Tibial nerve (tissue), 4 donors: Measurements from ENCODE around the gene DPYSL4. TPM values are rescaled to one million over a fixed set of nuclear protein-coding genes. Genes with fewer than 3 reads are reported as not detected.

Experiments
- DNase-seq, 2 donors: peaks; one replicate each; pipeline ENCODE4 v3.0.0-alpha.2; 2019; ENCODE audit warnings: low spot score in 2 of 2
- H3K27ac ChIP-seq, 4 donors: fragments of 200-600 bp; sonication (generic) in 3 of 4; one replicate each; pipeline ENCODE4 v1.5.1; 2017 to 2019; ENCODE audit warnings: mild to moderate bottlenecking in 1 of 4
- H3K27me3 ChIP-seq, 2 donors: fragments of 200-600 bp; sonication (generic) in 1 of 2; one replicate each; pipeline versions ENCODE4 v1.5.1 to v1.6.0; 2017 to 2019
- H3K36me3 ChIP-seq, 3 donors: fragments of 200-600 bp; sonication (generic); one replicate each; pipeline ENCODE4 v1.5.1; 2018 to 2019
- H3K4me1 ChIP-seq, 4 donors: fragments of 200-600 bp; sonication (generic) in 3 of 4; one replicate each; pipeline ENCODE4 v1.5.1; 2017 to 2019
- H3K4me3 ChIP-seq, 4 donors: fragments of 200-600 bp; sonication (generic) in 3 of 4; one replicate each; pipeline ENCODE4 v1.5.1; 2017 to 2019; ENCODE audit warnings: mild to moderate bottlenecking in 1 of 4, moderate library complexity in 1 of 4
- H3K9me3 ChIP-seq, 4 donors: fragments of 200-600 bp; sonication (generic) in 3 of 4; one replicate each; pipeline ENCODE4 v1.5.1; 2017 to 2019
- CTCF ChIP-seq, 5 experiments: fragments of 200-600 bp in 3 of 5; fragments of 450-650 bp in 2 of 5; sonication (generic) in 3 of 5; IDR thresholded peaks; one replicate each; pipeline ENCODE4 v1.5.1; 2016 to 2019; ENCODE audit warnings: antibody characterized with exemption in 5 of 5, mild to moderate bottlenecking in 3 of 5, moderate library complexity in 2 of 5
- EP300 ChIP-seq, 2 donors: sonication (generic); formaldehyde crosslinking; IDR thresholded peaks; one replicate each; pipeline ENCODE4 v1.6.1; 2017; ENCODE audit warnings: antibody characterized with exemption in 2 of 2, mild to moderate bottlenecking in 1 of 2
- POLR2A ChIP-seq, 2 donors: fragments of 450-650 bp; IDR thresholded peaks; one replicate each; pipeline ENCODE4 v1.6.1; 2017; ENCODE audit warnings: antibody characterized with exemption in 2 of 2, mild to moderate bottlenecking in 2 of 2, moderate library complexity in 2 of 2
- WGBS, 2 donors: methylation state at CpG; one replicate each; pipeline ENCODE4 v1.1.5; 2018; 5-methylcytosine and 5-hydroxymethylcytosine counted together
- total RNA-seq, 4 donors: library from RNA; depleted of rRNA; stranded (reverse); fragments of >200 nt; gene quantifications; one replicate each; pipeline ENCODE4 v1.1.0, GENCODE V29; 2016

The DPYSL4 gene
- total RNA-seq, 4 donors from 2014 or later, result 0.21 to 3.1 (median 1.4) TPM

- Histone ChIP-seq H3K27ac (no peak overlapping the region), H3K36me3 (no peaks in the 10 kb centered on the region), H3K4me1 (no peaks in the 10 kb centered on the region), H3K27me3 (no peaks in the 10 kb centered on the region), H3K9me3 (no peaks in the 10 kb centered on the region), H3K4me3 (no peak overlapping the region)
- 86 to 92% methylated on average over 29 to 35 of the region's 35 CpGs for WGBS, 2 donors
- no peak for TF ChIP-seq POLR2A (IDR thresholded peaks at IDR 0.05)
- no peak for TF ChIP-seq EP300 (IDR thresholded peaks at IDR 0.05)
- TF ChIP-seq CTCF (IDR thresholded peaks at IDR 0.05), result no peak
- DNase-seq, result no peak
Measured at GRCh38 chr10:132201111-132201969, 14.6 kb downstream of the DPYSL4 start.

- H3K27me3 ChIP-seq, result no peaks in the 10 kb centered on the region
- WGBS, 2 donors, result 86 to 88% methylated on average over 26 to 47 of the region's 48 CpGs
- TF ChIP-seq CTCF (IDR thresholded peaks at IDR 0.05) (no peak), EP300 (IDR thresholded peaks at IDR 0.05) (no peak), POLR2A (IDR thresholded peaks at IDR 0.05) (no peak)
- DNase-seq, result no peak
- no peak overlapping the region for H3K4me3 ChIP-seq
- no peaks in the 10 kb centered on the region for H3K4me1 ChIP-seq
- H3K36me3 ChIP-seq, result no peaks in the 10 kb centered on the region
- H3K9me3 ChIP-seq, result no peaks in the 10 kb centered on the region
- no peak overlapping the region for H3K27ac ChIP-seq
Measured at GRCh38 chr10:132202070-132202970, 15.6 kb downstream of the DPYSL4 start.

- H3K27ac ChIP-seq, result no peak overlapping the region
- no peaks in the 10 kb centered on the region for H3K9me3 ChIP-seq
- TF ChIP-seq CTCF (IDR thresholded peaks at IDR 0.05), result no peak
- TF ChIP-seq POLR2A (IDR thresholded peaks at IDR 0.05), result no peak
- no peak for TF ChIP-seq EP300 (IDR thresholded peaks at IDR 0.05)
- H3K4me3 ChIP-seq, result no peak overlapping the region
- WGBS, 2 donors, result 82 to 85% methylated on average over 24 to 31 of the region's 34 CpGs
- peaks cover 0 to 11% (median 0%) of the 10 kb centered on the region in 3 donors for H3K36me3 ChIP-seq
- DNase-seq, result no peak
- no peaks in the 10 kb centered on the region for H3K27me3 ChIP-seq
- no peaks in the 10 kb centered on the region for H3K4me1 ChIP-seq
Measured at GRCh38 chr10:132203256-132204077, 16.7 kb downstream of the DPYSL4 start.

- H3K4me3 ChIP-seq, result no peak overlapping the region
- no peak for DNase-seq
- H3K4me1 ChIP-seq, result no peaks in the 10 kb centered on the region
- no peak for TF ChIP-seq POLR2A (IDR thresholded peaks at IDR 0.05)
- TF ChIP-seq EP300 (IDR thresholded peaks at IDR 0.05), result no peak
- no peak for TF ChIP-seq CTCF (IDR thresholded peaks at IDR 0.05)
- 80 to 88% methylated on average over 7 to 12 of the region's 20 CpGs for WGBS, 2 donors
- no peaks in the 10 kb centered on the region for H3K9me3 ChIP-seq
- no peak overlapping the region for H3K27ac ChIP-seq
- no peaks in the 10 kb centered on the region for H3K27me3 ChIP-seq
- peaks cover 0 to 19% (median 0%) of the 10 kb centered on the region in 3 donors for H3K36me3 ChIP-seq
Measured at GRCh38 chr10:132204078-132204780, 17.5 kb downstream of the DPYSL4 start.
